HepG2 (cell line): ENCODE measurements around the gene FOSL2. TPM values are rescaled to one million over a fixed set of nuclear protein-coding genes. Genes with fewer than 3 reads are reported as not detected.

Experiments
- ATAC-seq: fragments of 200-7000 bp; cut with Tn5 transposase; 3 replicates; pipeline ENCODE4 v1.9.1; 2020; ENCODE audit warnings: mild to moderate bottlenecking, moderate library complexity
- BruUV-seq: library from RNA; stranded (reverse); fragments of 400-500 nt; replicated peaks from 2 replicates; lab custom pipeline; 2021; lab: Mats Ljungman, UMichigan
- CTCF ChIA-PET: fragments of 300-600 bp; formaldehyde crosslinking; extraction: SDS; loops from one replicate; lab custom pipeline; 2021; ENCODE audit warnings: low total read pairs, inconsistent platforms, low intra/inter-chr PET ratio; lab: Yijun Ruan, JAX
- POLR2A ChIA-PET: fragments of 350-600 bp; sonication (Branson Sonifier 250); formaldehyde crosslinking; loops from one replicate; lab custom pipeline; 2020; ENCODE audit warnings: antibody characterized with exemption, inconsistent platforms; lab: Yijun Ruan, JAX
- DNase-seq: peaks from one replicate; pipeline ENCODE4 v3.0.0-alpha.2; 2015; ENCODE audit warnings: low spot score
- FAIRE-seq: peaks from 3 replicates; lab custom pipeline; 2011; peaks lifted over from hg19 to GRCh38; lab: Jason Lieb, UNC
- H2AFZ ChIP-seq: one replicate; pipeline ENCODE4 v1.6.1; 2011; ENCODE audit warnings: low read length, inconsistent platforms
- H3K27ac ChIP-seq: fragments of 300-600 bp; 3 replicates; pipeline ENCODE4 v1.8.0; 2011; ENCODE audit warnings: mixed run types, mild to moderate bottlenecking, mixed read lengths, low read length, inconsistent platforms; ENCODE audit not compliant: insufficient read depth; ENCODE audit errors: extremely low read length
- H3K27me3 ChIP-seq, 2 experiments: fragments of 200-600 bp in 1 of 2; 2 replicates in 1 of 2; 3 replicates in 1 of 2; pipeline versions ENCODE4 v1.6.0 to v1.8.0; 2011; ENCODE audit warnings: low read length in 2 of 2, mild to moderate bottlenecking in 2 of 2, moderate library complexity in 2 of 2, inconsistent platforms in 1 of 2; ENCODE audit not compliant: insufficient read depth in 2 of 2, control insufficient read depth in 1 of 2
- H3K36me3 ChIP-seq, 2 experiments: fragments of 200-600 bp in 1 of 2; replicated peaks in 1 of 2; 2 replicates in 1 of 2; 3 replicates in 1 of 2; pipeline versions ENCODE4 v1.5.1 to v1.8.0; 2011; ENCODE audit warnings: low read length in 2 of 2, inconsistent platforms in 1 of 2; ENCODE audit not compliant: insufficient read depth in 2 of 2, control insufficient read depth in 1 of 2
- H3K4me1 ChIP-seq: 2 replicates; pipeline ENCODE4 v1.5.1; 2012; ENCODE audit warnings: low read length, inconsistent platforms; ENCODE audit not compliant: insufficient read depth
- H3K4me2 ChIP-seq: 2 replicates; pipeline ENCODE4 v1.6.0; 2011; ENCODE audit warnings: low read depth, low read length, inconsistent platforms
- H3K4me3 ChIP-seq, 3 experiments: fragments of 200-600 bp in 1 of 3; sonication (generic), shearing (Covaris generic) in 1 of 3; replicated peaks in 1 of 3; 2 replicates each; pipeline ENCODE4 v1.5.1; 2011 to 2016; ENCODE audit warnings: low read length in 3 of 3, inconsistent platforms in 2 of 3, low read depth in 2 of 3, mild to moderate bottlenecking in 2 of 3, control low read depth in 1 of 3, mixed read lengths in 1 of 3; ENCODE audit not compliant: insufficient read depth in 1 of 3
- H3K79me2 ChIP-seq: one replicate; pipeline ENCODE4 v1.6.1; 2011; ENCODE audit warnings: low read length, inconsistent platforms; ENCODE audit not compliant: insufficient read depth
- H3K9ac ChIP-seq: 2 replicates; pipeline ENCODE4 v1.6.0; 2011; ENCODE audit warnings: mild to moderate bottlenecking, low read depth, low read length, inconsistent platforms; ENCODE audit not compliant: insufficient read depth
- H3K9me3 ChIP-seq: 2 replicates; pipeline ENCODE4 v1.5.1; 2012; ENCODE audit warnings: mild to moderate bottlenecking, low read length
- H4K20me1 ChIP-seq: 2 replicates; pipeline ENCODE4 v1.6.0; 2011; ENCODE audit warnings: inconsistent platforms, mild to moderate bottlenecking, low read length, moderate library complexity; ENCODE audit not compliant: insufficient read depth
- EEA1 ChIP-seq: sonication (generic); formaldehyde crosslinking; IDR thresholded peaks from 2 replicates; pipeline ENCODE4 v1.5.1; 2020; ENCODE audit warnings: mild to moderate bottlenecking, missing genetic modification reagents, borderline replicate concordance
- HOXA7 ChIP-seq: sonication (generic); formaldehyde crosslinking; IDR thresholded peaks from 2 replicates; pipeline ENCODE4 v1.8.1; 2022; ENCODE audit warnings: mild to moderate bottlenecking, missing genetic modification reagents, moderate library complexity
- IKZF4 ChIP-seq: sonication (generic); formaldehyde crosslinking; IDR thresholded peaks from 2 replicates; pipeline ENCODE4 v1.5.1; 2020; ENCODE audit warnings: borderline replicate concordance, mild to moderate bottlenecking, low read depth, missing genetic modification reagents; ENCODE audit errors: not compliant biosample characterization
- MAFG ChIP-seq: sonication (generic); formaldehyde crosslinking; IDR thresholded peaks from 2 replicates; pipeline ENCODE4 v1.5.1; 2020; ENCODE audit warnings: mild to moderate bottlenecking, missing genetic modification reagents
- MBD4 ChIP-seq: IDR thresholded peaks from 2 replicates; pipeline ENCODE4 v1.6.1; 2012; ENCODE audit warnings: low read length, inconsistent platforms, borderline replicate concordance
- NCOA2 ChIP-seq: sonication (generic); formaldehyde crosslinking; IDR thresholded peaks from 2 replicates; pipeline ENCODE4 v1.8.0; 2022; ENCODE audit warnings: inconsistent platforms
- ZNF282 ChIP-seq: fragments of 450-650 bp; IDR thresholded peaks from 2 replicates; pipeline ENCODE4 v1.6.1; 2018; ENCODE audit not compliant: partially characterized antibody
- ZNF431 ChIP-seq: sonication (generic); formaldehyde crosslinking; IDR thresholded peaks from 2 replicates; pipeline ENCODE4 v1.9.0; 2022; ENCODE audit warnings: missing genetic modification reagents, low read depth, mild to moderate bottlenecking, borderline replicate concordance
- ZNF441 ChIP-seq: sonication (generic); formaldehyde crosslinking; IDR thresholded peaks from 2 replicates; pipeline ENCODE4 v1.7.0; 2021; ENCODE audit warnings: missing genetic modification reagents, borderline replicate concordance
- WGBS: methylation state at CpG from one replicate; pipeline ENCODE4 v1.1.6; 2017; ENCODE audit warnings: low lambda C conversion rate; 5-methylcytosine and 5-hydroxymethylcytosine counted together
- in situ Hi-C: cut with HindIII; loops from 2 replicates; pipeline ENCODE4 v1.10.0; 2017; ENCODE audit warnings: low pct_unique_long_range_greater_than_20kb; ENCODE audit not compliant: extremely low pct_ligation_motif_present
- intact Hi-C: fragments of 100-400 bp; cut with micrococcal nuclease; formaldehyde crosslinking; loops from one replicate; pipeline ENCODE4 v1.10.0; 2022; ENCODE audit not compliant: unreplicated experiment
- polyA plus RNA-seq, 8 experiments: library from polyadenylated mRNA; depleted of rRNA in 3 of 8; stranded (reverse) in 7 of 8; unstranded in 1 of 8; fragments of >200 nt; fragmentation: Illumina TruSeq in 4 of 8; extraction: Trizol in 4 of 8; gene quantifications; 2 replicates each; pipeline versions ENCODE4 v1.2.1 to v1.2.3, GENCODE V29; 2011 to 2016; ENCODE audit warnings: low read depth in 4 of 8, missing spikeins in 1 of 8, mixed read lengths in 1 of 8; ENCODE audit not compliant: insufficient read depth in 1 of 8
- total RNA-seq, 5 experiments: library from RNA; depleted of rRNA; stranded (reverse); fragments of >200 nt; fragmentation: Illumina TruSeq; extraction: Trizol; gene quantifications; 2 replicates each; pipeline ENCODE4 v1.2.3, GENCODE V29; 2016; ENCODE audit warnings: low read depth in 1 of 5

FOSL2 gene
- total and polyA plus RNA-seq, 2 of the 13 experiments (the other 11 are each of a cell fraction or from before 2014, with no cell fraction given): 3.4 to 18.1 TPM

GRCh38 chr2:28431741-28432140 is 39.1 kb downstream of the FOSL2 start (continued):
- TF ChIP-seq ZNF282 (no peak), IKZF4 (no peak), MBD4 (no peak), NCOA2 (CRISPR knock-in tag) (no peak), ZNF431 (CRISPR knock-in tag) (no peak), ZNF441 (no peak), EEA1 (no peak)
- TF ChIP-seq, all 625 proteins: peak for 0

- H3K27me3 ChIP-seq: no peaks in the 10 kb centered on the region
- TF ChIP-seq HOXA7 (CRISPR knock-in tag): no peak
- TF ChIP-seq MAFG (CRISPR knock-in tag): no peak
- TF ChIP-seq, all 625 proteins: peak for 0
- WGBS: 68% methylated on average over 8 of the region's 8 CpGs
- no TSS peak for BruUV-seq
- FAIRE-seq (no peak), ATAC-seq (no peak), DNase-seq (no peak)
- intact Hi-C loops: no loop called here
- no peak overlapping the region for H3K4me3 ChIP-seq
- CTCF ChIA-PET: no interaction called here
- POLR2A ChIA-PET: no interaction called here
- in situ Hi-C loops: no loop called here
- peaks cover 43% of the 10 kb centered on the region for H3K4me1 ChIP-seq
- H3K9ac ChIP-seq: no peak overlapping the region
- no peak overlapping the region for H3K27ac ChIP-seq
- no peaks in the 10 kb centered on the region for H4K20me1 ChIP-seq
- H3K79me2 ChIP-seq: no peaks in the 10 kb centered on the region
- peaks cover 8% of the 10 kb centered on the region; the same call in 1 of the 2 replicates for H3K9me3 ChIP-seq
- no peaks in the 10 kb centered on the region for H3K36me3 ChIP-seq
- H3K4me2 ChIP-seq: no peak overlapping the region
- no peak overlapping the region for H2AFZ ChIP-seq
These were observed 39.7 kb downstream of the FOSL2 start for GRCh38 chr2:28432362-28432761.
